K562 (cell line): ENCODE data around the gene NFATC2. TPM values are rescaled to one million over a fixed set of nuclear protein-coding genes. Genes with fewer than 3 reads are reported as not detected.

Experiments
- ATAC-seq: fragments of 200-7000 bp; cut with Tn5 transposase; 3 replicates; pipeline ENCODE4 v1.9.1; 2020; ENCODE audit warnings: moderate library complexity
- BruUV-seq: library from RNA; stranded (reverse); fragments of 400-500 nt; replicated peaks from 2 replicates; lab custom pipeline; 2021; lab: Mats Ljungman, UMichigan
- CTCF ChIA-PET: fragments of 300-600 bp; formaldehyde crosslinking; extraction: SDS; loops from one replicate; lab custom pipeline; 2021; ENCODE audit warnings: low intra/inter-chr PET ratio; lab: Yijun Ruan, JAX
- POLR2A ChIA-PET: fragments of 300-600, 350-650 bp; sonication (Branson Sonifier 250); formaldehyde crosslinking; extraction: SDS; loops from one replicate; lab custom pipeline; 2021; ENCODE audit warnings: antibody characterized with exemption, inconsistent platforms; lab: Yijun Ruan, JAX
- DNase-seq, 4 experiments: peaks; one replicate each; pipeline versions ENCODE4 v3.0.0 to v3.0.0-alpha.2; 2011 to 2018; ENCODE audit warnings: low spot score in 3 of 4, mixed read lengths in 3 of 4; ENCODE audit errors: extremely low read depth in 1 of 4
- FAIRE-seq: peaks from 2 replicates; lab custom pipeline; 2011; peaks lifted over from hg19 to GRCh38; lab: Jason Lieb, UNC
- H2AFZ ChIP-seq: 2 replicates; pipeline ENCODE4 v1.6.0; 2011; ENCODE audit warnings: low read depth, low read length, control low read depth, inconsistent platforms
- H3K27ac ChIP-seq: fragments of 200-600 bp; 3 replicates; pipeline ENCODE4 v1.8.0; 2011; ENCODE audit warnings: low read depth, mild to moderate bottlenecking, control low read depth, inconsistent platforms, low read length, moderate library complexity, mixed read lengths; ENCODE audit errors: extremely low read depth
- H3K27me3 ChIP-seq, 2 experiments: fragments of 300-600 bp in 1 of 2; 2 replicates in 1 of 2; 3 replicates in 1 of 2; pipeline versions ENCODE4 v1.6.0 to v1.8.0; 2011; ENCODE audit warnings: inconsistent platforms in 2 of 2, low read length in 2 of 2, mild to moderate bottlenecking in 1 of 2, mixed read lengths in 1 of 2, moderate library complexity in 1 of 2; ENCODE audit not compliant: control insufficient read depth in 2 of 2, insufficient read depth in 2 of 2
- H3K36me3 ChIP-seq: fragments of 300-600 bp; 3 replicates; pipeline ENCODE4 v1.8.0; 2011; ENCODE audit warnings: mild to moderate bottlenecking, low read length, inconsistent platforms; ENCODE audit not compliant: control insufficient read depth, insufficient read depth
- H3K4me1 ChIP-seq, 2 experiments: fragments of 200-600 bp in 1 of 2; replicated peaks in 1 of 2; 2 replicates in 1 of 2; 3 replicates in 1 of 2; pipeline versions ENCODE4 v1.5.1 to v1.8.0; 2011; ENCODE audit warnings: inconsistent platforms in 2 of 2, low read length in 2 of 2, mild to moderate bottlenecking in 1 of 2, mixed read lengths in 1 of 2, moderate library complexity in 1 of 2; ENCODE audit not compliant: control insufficient read depth in 2 of 2, insufficient read depth in 2 of 2
- H3K4me2 ChIP-seq: 2 replicates; pipeline ENCODE4 v1.6.1; 2011; ENCODE audit warnings: low read length, control low read depth, inconsistent platforms, mixed read lengths; ENCODE audit not compliant: insufficient read depth
- H3K4me3 ChIP-seq: fragments of 200-600 bp; sonication (generic), shearing (Covaris generic); 2 replicates; pipeline ENCODE4 v1.5.1; 2016; ENCODE audit warnings: control low read depth, inconsistent platforms
- H3K79me2 ChIP-seq: fragments of 200-600 bp; 3 replicates; pipeline ENCODE4 v1.8.0; 2011; ENCODE audit warnings: low read length, inconsistent platforms; ENCODE audit not compliant: control insufficient read depth, insufficient read depth
- H3K9ac ChIP-seq, 2 experiments: 2 replicates each; pipeline versions ENCODE4 v1.6.0 to v1.6.1; 2011; ENCODE audit warnings: low read depth in 2 of 2, low read length in 2 of 2, control low read depth in 1 of 2, inconsistent platforms in 1 of 2, mild to moderate bottlenecking in 1 of 2, mixed read lengths in 1 of 2; ENCODE audit not compliant: insufficient read depth in 1 of 2
- H3K9me1 ChIP-seq: one replicate; pipeline ENCODE4 v1.6.0; 2011; ENCODE audit warnings: inconsistent platforms, mild to moderate bottlenecking, low read length, moderate library complexity; ENCODE audit not compliant: control insufficient read depth, insufficient read depth
- H3K9me3 ChIP-seq: replicated peaks from 2 replicates; pipeline ENCODE4 v1.5.1; 2011; ENCODE audit warnings: low read depth, low read length, inconsistent platforms; ENCODE audit not compliant: control insufficient read depth, insufficient read depth
- H4K20me1 ChIP-seq: replicated peaks from 2 replicates; pipeline ENCODE4 v1.6.1; 2011; ENCODE audit warnings: low read length, inconsistent platforms, mixed read lengths; ENCODE audit not compliant: control insufficient read depth, insufficient read depth
- BRF1 ChIP-seq: IDR thresholded peaks from 3 replicates; pipeline ENCODE4 v1.6.1; 2011; ENCODE audit warnings: borderline replicate concordance, mild to moderate bottlenecking; ENCODE audit not compliant: insufficient read length; ENCODE audit errors: extremely low read depth
- EGR1 ChIP-seq: fragments of 450-650 bp; conservative IDR thresholded peaks from 2 replicates; pipeline ENCODE4 v1.6.1; 2017; ENCODE audit warnings: mild to moderate bottlenecking
- GABPB1 ChIP-seq: sonication (generic); formaldehyde crosslinking; IDR thresholded peaks from 2 replicates; pipeline ENCODE4 v1.8.0; 2022; ENCODE audit warnings: mild to moderate bottlenecking, missing genetic modification reagents
- GATA2 ChIP-seq: sonication (generic); formaldehyde crosslinking; IDR thresholded peaks from 2 replicates; pipeline ENCODE4 v1.4.0; 2020; ENCODE audit warnings: mild to moderate bottlenecking, missing genetic modification reagents
- HDGF ChIP-seq: fragments of 450-650 bp; IDR thresholded peaks from 2 replicates; pipeline ENCODE4 v1.6.1; 2016
- JUND ChIP-seq, 2 experiments: IDR thresholded peaks; 2 replicates in 1 of 2; 3 replicates in 1 of 2; pipeline ENCODE4 v1.6.1; 2011; ENCODE audit warnings: borderline replicate concordance in 2 of 2, low read depth in 2 of 2, low read length in 2 of 2, improper control_type of control experiment in 1 of 2, missing biosample characterization in 1 of 2, missing genetic modification characterization in 1 of 2, missing genetic modification reagents in 1 of 2
- LEF1 ChIP-seq: fragments of 450-650 bp; IDR thresholded peaks from 2 replicates; pipeline ENCODE4 v1.6.1; 2016; ENCODE audit warnings: mild to moderate bottlenecking
- NCOA6 ChIP-seq: fragments of 450-650 bp; IDR thresholded peaks from 2 replicates; pipeline ENCODE4 v1.6.1; 2017; ENCODE audit warnings: mild to moderate bottlenecking
- PTTG1 ChIP-seq: fragments of 450-650 bp; IDR thresholded peaks from 2 replicates; pipeline ENCODE4 v1.6.1; 2016; ENCODE audit warnings: low read depth, mild to moderate bottlenecking, missing genetic modification characterization, missing compliant biosample characterization
- SMC3 ChIP-seq: conservative IDR thresholded peaks from 2 replicates; pipeline ENCODE4 v1.6.1; 2011; ENCODE audit warnings: low read depth, low read length, improper control_type of control experiment; ENCODE audit not compliant: insufficient read depth
- ZBTB26 ChIP-seq: fragments of 450-650 bp; formaldehyde crosslinking; IDR thresholded peaks from 2 replicates; pipeline ENCODE4 v1.4.0; 2022; ENCODE audit warnings: missing genetic modification characterization
- ZNF140 ChIP-seq: fragments of 250-450 bp; sonication (Bioruptor Pico); IDR thresholded peaks from 2 replicates; pipeline ENCODE4 v1.8.0; 2021; ENCODE audit warnings: moderate library complexity, mild to moderate bottlenecking, inconsistent platforms
- ZNF165 ChIP-seq: fragments of 250-450 bp; sonication (Bioruptor Pico); IDR thresholded peaks from 2 replicates; pipeline ENCODE4 v1.4.0; 2020; ENCODE audit warnings: borderline replicate concordance
- ZNF239 ChIP-seq: fragments of 250-450 bp; sonication (Bioruptor Pico); IDR thresholded peaks from 2 replicates; pipeline ENCODE4 v1.4.0; 2020; ENCODE audit warnings: mild to moderate bottlenecking
- ZNF354B ChIP-seq: fragments of 250-450 bp; sonication (Bioruptor Pico); IDR thresholded peaks from 2 replicates; pipeline ENCODE4 v1.4.0; 2020
- ZNF445 ChIP-seq: fragments of 250-450 bp; sonication (Bioruptor Pico); IDR thresholded peaks from 2 replicates; pipeline ENCODE4 v1.4.0; 2020; ENCODE audit warnings: low read depth, mild to moderate bottlenecking, moderate library complexity
- WGBS: fragments of 100-300 bp; shearing (Covaris generic); methylation state at CpG from one replicate; pipeline ENCODE4 v1.1.6; 2016; ENCODE audit warnings: low coverage, mixed read lengths; ENCODE audit not compliant: insufficient coverage; ENCODE audit errors: missing lambda C conversion rate; 5-methylcytosine and 5-hydroxymethylcytosine counted together
- in situ Hi-C: fragments of 300-500 bp; cut with MboI; formaldehyde crosslinking; loops from 4 replicates; pipeline ENCODE4 v1.15.0; 2018; ENCODE audit warnings: inconsistent platforms, mixed read lengths
- intact Hi-C: fragments of 100-400 bp; cut with micrococcal nuclease; formaldehyde crosslinking; loops from 2 replicates; pipeline ENCODE4 v1.14.2; 2022
- polyA plus RNA-seq, 8 experiments: library from polyadenylated mRNA; depleted of rRNA in 4 of 8; stranded (reverse) in 5 of 8; unstranded in 3 of 8; fragments of >200 nt; fragmentation: Nextera tagmentation in 2 of 8; fragmentation: Illumina TruSeq in 1 of 8; extraction: Ambion mirVana in 2 of 8; extraction: Trizol in 1 of 8; gene quantifications; 2 replicates each; pipeline versions ENCODE4 v1.2.1 to v1.2.3, GENCODE V29; 2011 to 2014; ENCODE audit warnings: inconsistent platforms in 1 of 8, missing spikeins in 1 of 8
- total RNA-seq, 7 experiments: library from RNA; depleted of rRNA in 6 of 7; stranded (reverse); fragments of >200 nt in 6 of 7; fragmentation: Illumina TruSeq in 2 of 7; extraction: Trizol in 2 of 7; gene quantifications; 2 replicates each; pipeline versions ENCODE4 v1.2.1 to v1.2.3, GENCODE V29; 2011 to 2021; ENCODE audit warnings: low replicate concordance in 1 of 7

Gene NFATC2
- total and polyA plus RNA-seq, 9 of the 15 experiments (the other 6 are each of a cell fraction or from before 2014, with no cell fraction given), result 1.9 to 11.2 (median 3.0) TPM

DNA sequence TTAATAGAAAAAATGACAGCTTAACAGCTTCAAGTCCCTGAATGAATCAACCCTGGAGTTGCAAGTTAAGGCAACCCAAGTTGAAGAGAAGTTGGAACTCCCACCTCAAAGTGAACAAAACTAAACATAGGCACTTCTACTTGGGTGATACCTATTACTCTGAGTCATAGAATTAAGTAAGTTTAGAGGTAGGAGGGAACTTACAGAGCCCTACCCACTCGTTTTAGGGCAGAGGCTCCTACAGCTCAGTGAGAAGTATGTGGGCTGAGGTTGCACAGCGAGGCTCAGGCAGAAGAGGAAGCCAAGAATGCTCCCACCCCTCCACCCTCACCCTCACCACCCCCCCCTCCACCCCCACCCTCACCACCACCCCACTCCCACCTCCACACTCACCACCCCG is 42.2 kb downstream of the NFATC2 start:
- intact Hi-C loops, result no loop called here
- Histone ChIP-seq H3K4me1 (peaks cover 0 to 6% of the 10 kb centered on the region in 2 experiments; a peak in 3 of 5 replicates), H3K4me2 (no peak overlapping the region)

More for the DNA sequence above, 42.2 kb downstream of the NFATC2 start:
- no peak overlapping the region for H3K9ac ChIP-seq
- H3K4me3 ChIP-seq, result no peak overlapping the region
- H4K20me1 ChIP-seq, result no peaks in the 10 kb centered on the region; the same call in none of the 2 replicates
- H3K9me3 ChIP-seq, result no peaks in the 10 kb centered on the region
- DNase-seq, result peak; percentile 33 to 60 (median 50)
- peaks cover 14% of the 10 kb centered on the region; the same call in 2 of the 3 replicates for H3K36me3 ChIP-seq
- CTCF ChIA-PET, result no interaction called here
- TF ChIP-seq ZNF140 (no peak), LEF1 (no peak), JUND (IDR thresholded peaks at IDR 0.05; ENCODE audit: borderline replicate concordance, low read depth, low read length) (0 out of 2 replicates have a peak, but pooled peaks have one; percentile 2), JUND (tag; IDR thresholded peaks at IDR 0.05; ENCODE audit: borderline replicate concordance, low read depth, low read length) (no peak), BRF1 (no peak), SMC3 (no peak), NCOA6 (no peak), EGR1 (peak; percentile 59), GATA2 (no peak), PTTG1 (tag) (no peak), GABPB1 (CRISPR knock-in tag) (no peak), ZNF445 (CRISPR knock-in tag) (no peak), ZNF354B (no peak), ZNF239 (CRISPR knock-in tag) (no peak), ZNF165 (CRISPR knock-in tag) (no peak), ZBTB26 (CRISPR knock-in tag) (no peak), HDGF (no peak)
- no peaks in the 10 kb centered on the region; the same call in 2 of the 3 replicates for H3K79me2 ChIP-seq
- no peaks in the 10 kb centered on the region for H3K27me3 ChIP-seq
- in situ Hi-C loops, result no loop called here
- H3K27ac ChIP-seq, result peak overlapping the region; percentile 35; the same call in 1 of the 3 replicates
- POLR2A ChIA-PET, result interaction anchor here (0.7 to 1.1 kb wide), 2 partner anchors 18 to 26 kb away, joined by 3 to 4 read pairs; no protein-coding TSS in a partner anchor
- no peak overlapping the region for H2AFZ ChIP-seq
- no peaks in the 10 kb centered on the region for H3K9me1 ChIP-seq
- BruUV-seq, result no TSS peak
- FAIRE-seq, result peak; percentile 83
- WGBS, result 24% methylated on average over 2 of the region's 3 CpGs
- peak; percentile 58; the same call in 2 of the 3 replicates for ATAC-seq
